Choroid plexus epithelial cell (primary cell): ENCODE measurements around the gene ADRA2B.

Experiments used
- DNase-seq: peaks from one replicate; pipeline ENCODE4 v3.0.0-alpha.2; 2010; ENCODE audit warnings: low read depth
- H3K4me3 ChIP-seq: 2 replicates; pipeline ENCODE4 v1.5.1; 2011; ENCODE audit warnings: low read depth, mild to moderate bottlenecking, control low read depth, low read length, moderate library complexity
- TF ChIP-seq, protein P1 (sequence below): conservative IDR thresholded peaks from 2 replicates; pipeline ENCODE4 v1.5.1; 2011; ENCODE audit warnings: low read depth, mild to moderate bottlenecking, control low read depth, inconsistent platforms, low read length, moderate library complexity

The ADRA2B gene

DNA sequence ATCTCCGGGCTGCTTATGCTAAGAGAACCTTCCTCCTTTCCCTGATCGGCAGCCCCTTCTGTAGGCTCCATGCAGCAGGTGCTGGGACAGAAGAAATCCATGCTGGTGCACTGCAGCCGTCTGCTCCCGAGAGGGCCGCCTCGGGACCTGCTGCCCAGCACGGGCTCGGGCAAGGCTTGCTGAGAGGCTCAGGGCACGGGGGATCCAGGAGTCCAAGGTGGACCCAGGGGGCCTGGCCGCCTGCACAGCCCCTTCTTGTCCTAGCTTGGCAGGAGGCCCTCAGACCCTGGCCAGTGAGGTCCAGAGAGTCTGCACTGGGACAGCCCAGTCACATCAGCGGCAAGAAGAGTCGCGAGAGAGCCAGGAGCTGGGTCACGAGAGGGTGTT, 42.2 kb upstream of the ADRA2B start:
- no peak for DNase-seq
- TF ChIP-seq, protein P1, sequence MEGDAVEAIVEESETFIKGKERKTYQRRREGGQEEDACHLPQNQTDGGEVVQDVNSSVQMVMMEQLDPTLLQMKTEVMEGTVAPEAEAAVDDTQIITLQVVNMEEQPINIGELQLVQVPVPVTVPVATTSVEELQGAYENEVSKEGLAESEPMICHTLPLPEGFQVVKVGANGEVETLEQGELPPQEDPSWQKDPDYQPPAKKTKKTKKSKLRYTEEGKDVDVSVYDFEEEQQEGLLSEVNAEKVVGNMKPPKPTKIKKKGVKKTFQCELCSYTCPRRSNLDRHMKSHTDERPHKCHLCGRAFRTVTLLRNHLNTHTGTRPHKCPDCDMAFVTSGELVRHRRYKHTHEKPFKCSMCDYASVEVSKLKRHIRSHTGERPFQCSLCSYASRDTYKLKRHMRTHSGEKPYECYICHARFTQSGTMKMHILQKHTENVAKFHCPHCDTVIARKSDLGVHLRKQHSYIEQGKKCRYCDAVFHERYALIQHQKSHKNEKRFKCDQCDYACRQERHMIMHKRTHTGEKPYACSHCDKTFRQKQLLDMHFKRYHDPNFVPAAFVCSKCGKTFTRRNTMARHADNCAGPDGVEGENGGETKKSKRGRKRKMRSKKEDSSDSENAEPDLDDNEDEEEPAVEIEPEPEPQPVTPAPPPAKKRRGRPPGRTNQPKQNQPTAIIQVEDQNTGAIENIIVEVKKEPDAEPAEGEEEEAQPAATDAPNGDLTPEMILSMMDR: no peak
- no peak overlapping the region for H3K4me3 ChIP-seq

DNA sequence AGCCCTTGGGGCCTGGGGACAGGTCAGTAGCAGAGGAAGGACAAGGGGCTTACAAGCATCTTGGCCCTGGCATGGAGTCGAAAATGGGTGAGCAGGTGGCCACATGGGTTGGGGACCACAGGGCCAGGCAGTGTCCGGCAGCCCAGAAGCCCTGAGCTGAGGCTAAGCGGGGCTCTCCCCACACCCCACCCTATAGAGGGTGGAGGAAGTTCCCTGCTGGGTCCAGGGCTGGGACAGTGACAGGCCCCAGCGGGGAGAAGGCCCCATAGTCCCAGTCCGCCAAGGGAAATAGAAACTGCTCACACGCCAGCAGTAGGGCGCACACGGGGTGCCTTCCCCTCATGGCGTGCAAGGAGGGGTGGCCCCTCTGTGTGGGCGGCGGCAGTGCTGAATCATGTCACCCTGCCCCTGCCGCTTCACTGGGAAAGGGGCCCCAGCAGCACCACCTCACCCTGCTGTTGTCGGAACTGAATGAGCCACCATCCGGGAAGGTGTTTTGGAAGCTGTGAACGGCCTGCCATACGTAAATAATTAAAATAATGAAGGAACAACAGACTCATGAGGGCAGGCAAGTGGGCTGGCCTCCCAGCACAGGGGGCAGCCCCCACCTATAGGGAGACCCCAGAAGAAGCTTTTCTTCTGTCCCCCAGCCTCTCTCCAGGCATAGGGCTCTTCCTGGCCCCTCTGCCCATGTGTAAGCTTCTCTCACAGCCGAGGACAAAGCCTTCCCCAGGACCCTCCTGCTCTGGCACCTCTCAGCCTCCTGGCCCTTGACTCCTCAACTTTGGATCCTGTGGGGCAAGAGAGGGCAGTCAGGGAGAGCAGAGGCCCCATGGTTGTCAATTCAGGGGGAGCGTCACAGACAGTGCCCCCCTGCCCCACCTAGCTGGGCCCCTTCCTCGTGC, 41.5 kb upstream of the ADRA2B start:
- TF ChIP-seq, protein P1: no peak
- peak; percentile 52 for DNase-seq
- H3K4me3 ChIP-seq: peak overlapping the region; percentile 11

DNA sequence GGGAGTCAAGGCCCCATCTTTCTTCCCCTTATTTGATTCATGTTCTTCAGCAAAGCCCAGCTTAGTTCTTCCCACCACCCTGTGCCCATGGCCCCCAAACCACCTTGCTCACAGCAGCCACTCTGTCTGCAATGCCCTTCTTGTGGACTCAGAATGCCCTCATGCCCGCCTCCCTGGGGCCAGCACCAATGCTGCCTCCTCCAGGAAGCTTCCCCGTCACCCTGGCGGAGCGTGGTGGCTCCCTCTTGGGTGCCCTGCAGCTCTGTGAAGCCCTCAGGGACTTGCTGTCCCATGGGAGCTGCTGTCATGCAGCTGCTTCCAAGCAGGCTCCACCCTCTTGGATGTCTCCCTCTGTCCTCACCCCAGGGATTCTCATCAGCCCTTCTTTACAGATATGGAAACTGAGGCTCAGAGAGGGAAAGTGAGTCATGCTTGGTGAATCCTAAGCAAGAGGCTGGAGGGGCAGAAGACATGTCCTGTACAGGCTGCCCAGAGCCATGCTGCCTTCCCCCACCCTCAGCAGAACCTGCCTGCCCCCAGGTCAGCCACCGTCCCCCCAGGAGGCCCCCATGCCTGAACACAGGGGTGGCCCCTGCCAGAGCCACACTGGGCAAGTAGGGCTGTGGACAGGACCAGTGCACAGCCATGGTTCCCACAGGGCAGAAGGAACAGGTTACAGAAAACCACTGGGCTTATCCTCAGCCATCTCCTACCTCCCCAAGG, 40.7 kb upstream of the ADRA2B start:
- DNase-seq: no peak
- H3K4me3 ChIP-seq: no peak overlapping the region

GRCh38 chr2:96156011-96156820, 39.8 kb upstream of the ADRA2B start:
- no peak overlapping the region for H3K4me3 ChIP-seq
- TF ChIP-seq, protein P1: no peak
- no peak for DNase-seq

More for the DNA sequence above, 40.7 kb upstream of the ADRA2B start:
- TF ChIP-seq, protein P1: no peak

DNA sequence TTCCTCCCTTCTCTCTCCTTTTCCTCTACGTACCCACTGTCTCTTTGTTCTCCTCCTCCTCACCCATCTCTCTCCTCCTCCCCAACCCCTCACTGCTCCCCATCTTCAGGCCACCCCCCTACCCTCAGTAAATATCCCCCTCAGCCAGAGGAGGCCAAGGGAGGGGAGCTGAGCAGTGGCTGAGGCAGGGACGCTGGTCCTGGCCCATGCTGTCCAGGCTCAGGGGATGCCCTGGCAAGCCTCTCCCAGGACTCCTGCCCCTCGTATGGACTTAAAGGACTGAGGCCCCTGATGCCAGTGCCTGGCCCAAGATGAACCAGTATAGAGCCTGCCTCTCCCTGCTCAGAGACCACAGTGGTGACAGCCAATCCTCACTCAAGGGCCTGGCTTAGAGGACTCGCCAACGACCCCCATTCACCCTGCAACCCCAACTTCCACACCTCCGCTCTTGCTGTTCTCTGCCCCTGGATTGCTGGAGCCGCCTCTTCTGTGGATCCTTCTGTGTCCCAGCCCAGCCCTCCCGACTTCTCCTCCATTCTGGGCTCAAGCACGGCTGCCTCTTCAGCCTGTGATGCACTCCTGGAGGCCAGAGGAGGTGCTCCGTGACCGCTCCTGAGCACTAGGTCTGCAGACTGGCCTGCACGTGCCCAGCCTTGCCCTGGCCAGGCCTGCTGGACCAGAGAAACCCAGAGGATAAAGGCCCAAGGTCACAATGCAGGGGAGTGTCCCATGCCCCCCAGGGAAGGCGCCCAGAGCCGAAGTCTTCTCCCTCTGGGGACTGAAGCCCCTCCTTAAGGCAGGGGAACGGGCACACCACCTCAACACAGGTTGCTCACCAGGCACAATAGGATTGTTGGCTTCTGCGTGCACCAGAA, 38.4 kb upstream of the ADRA2B start:
- TF ChIP-seq, protein P1: no peak
- DNase-seq: no peak
- no peak overlapping the region for H3K4me3 ChIP-seq

DNA sequence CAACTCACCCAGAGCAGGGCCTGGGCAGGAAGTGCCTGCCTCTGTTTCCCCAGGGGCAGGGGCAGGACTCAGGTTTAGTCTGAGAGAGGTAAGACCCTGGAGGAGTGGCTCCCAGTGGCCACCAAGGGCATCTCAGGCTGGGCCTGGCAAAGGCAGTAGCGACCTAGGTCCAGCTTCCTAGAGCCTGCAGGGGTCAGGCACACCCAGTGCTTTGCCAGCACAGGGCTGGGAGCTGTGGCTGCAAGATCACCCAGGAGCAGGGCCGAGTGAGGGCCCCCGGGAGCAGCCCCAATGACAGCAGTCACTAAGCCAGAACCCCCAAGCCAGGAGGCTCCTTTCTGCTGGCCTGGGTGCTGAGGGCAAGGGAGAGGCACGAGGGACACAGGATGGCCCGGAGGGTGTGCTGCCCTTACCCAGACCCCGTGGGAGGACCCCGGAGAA, 37.6 kb upstream of the ADRA2B start:
- TF ChIP-seq, protein P1: no peak
- no peak for DNase-seq
- H3K4me3 ChIP-seq: no peak overlapping the region
